GM08714 (cell line): Measurements from ENCODE around the gene EDAR.

Experiments used
- H3K4me3 ChIP-seq: fragments of 200-500 bp; sonication (Bioruptor generic); 2 replicates; pipeline ENCODE4 v1.5.1; 2014; ENCODE audit warnings: mild to moderate bottlenecking, low read length, inconsistent platforms
- ZNF274 ChIP-seq: IDR thresholded peaks from 2 replicates; pipeline ENCODE4 v1.6.1; 2012; ENCODE audit warnings: mild to moderate bottlenecking, low read depth, low read length

EDAR gene

DNA sequence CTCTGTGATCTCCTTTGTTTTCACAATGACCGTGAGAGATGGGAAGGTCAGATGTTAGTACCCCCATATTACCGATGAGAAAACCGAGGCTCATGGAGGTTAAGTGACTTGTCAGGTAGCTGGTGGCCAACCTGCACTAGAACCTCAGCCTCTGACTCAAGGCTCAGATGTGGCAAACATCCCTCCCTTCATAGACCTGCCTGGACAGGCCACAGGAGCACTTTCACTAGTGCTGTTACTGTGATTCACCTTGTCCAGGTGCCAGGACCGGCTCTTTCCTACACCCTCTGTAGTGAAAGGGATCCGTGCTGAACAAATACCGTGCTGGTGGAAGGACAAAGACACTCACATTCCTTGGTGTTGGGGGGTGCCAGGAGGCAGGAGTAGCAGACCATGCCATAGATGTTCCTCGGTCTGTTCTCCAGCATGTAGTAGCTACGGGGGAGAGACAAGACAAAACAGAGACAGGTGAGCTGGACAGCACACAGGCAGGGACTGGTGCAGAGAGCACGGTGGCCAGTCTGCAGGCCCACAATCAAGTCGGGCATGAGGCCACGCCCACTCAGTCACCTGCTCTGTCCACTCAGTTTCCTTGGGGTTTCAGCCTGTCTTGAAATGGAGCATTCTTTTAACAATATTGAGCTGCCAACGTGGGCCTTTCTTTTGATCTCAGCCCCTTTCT is 65.9 kb downstream of the EDAR start:
- H3K4me3 ChIP-seq = no peak overlapping the region
- TF ChIP-seq ZNF274 = no peak

DNA sequence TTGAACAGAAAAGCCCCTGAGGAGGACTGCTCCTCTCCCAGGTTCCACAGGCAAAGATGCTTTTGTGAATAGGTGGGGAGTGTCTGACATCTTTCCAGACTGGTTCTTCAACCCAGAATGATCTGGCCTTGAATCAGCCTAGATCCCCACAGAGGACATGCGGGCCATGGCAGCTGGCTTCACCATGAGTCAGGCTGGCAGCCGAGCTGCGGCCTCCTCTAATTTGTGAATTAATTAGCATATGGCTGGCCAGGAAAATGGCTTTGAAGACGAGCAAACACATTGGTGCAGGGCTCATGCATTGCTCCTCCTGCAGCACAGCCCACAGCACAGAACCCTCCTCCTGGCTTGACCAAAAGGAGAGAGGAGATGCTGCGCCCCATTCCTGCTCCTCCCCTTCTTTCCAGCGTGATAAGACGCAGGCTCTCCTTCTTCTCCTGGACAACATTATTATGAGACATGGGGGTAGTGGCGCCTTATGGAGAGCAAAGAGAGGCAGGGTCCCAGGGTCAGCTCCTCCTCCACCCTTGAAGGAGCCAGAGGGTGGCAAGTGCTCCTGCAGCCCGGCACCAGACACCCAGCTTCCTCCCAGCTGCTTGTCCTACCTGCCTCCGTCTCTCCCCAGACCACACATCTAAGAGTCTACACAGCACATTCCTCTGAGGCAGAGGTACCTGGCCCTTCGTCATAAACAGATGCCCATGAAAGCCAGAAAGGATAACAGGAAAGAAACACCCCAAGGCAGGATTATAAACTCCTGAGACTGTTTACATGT is 66.7 kb downstream of the EDAR start:
- TF ChIP-seq ZNF274 = no peak
- no peak overlapping the region for H3K4me3 ChIP-seq

DNA sequence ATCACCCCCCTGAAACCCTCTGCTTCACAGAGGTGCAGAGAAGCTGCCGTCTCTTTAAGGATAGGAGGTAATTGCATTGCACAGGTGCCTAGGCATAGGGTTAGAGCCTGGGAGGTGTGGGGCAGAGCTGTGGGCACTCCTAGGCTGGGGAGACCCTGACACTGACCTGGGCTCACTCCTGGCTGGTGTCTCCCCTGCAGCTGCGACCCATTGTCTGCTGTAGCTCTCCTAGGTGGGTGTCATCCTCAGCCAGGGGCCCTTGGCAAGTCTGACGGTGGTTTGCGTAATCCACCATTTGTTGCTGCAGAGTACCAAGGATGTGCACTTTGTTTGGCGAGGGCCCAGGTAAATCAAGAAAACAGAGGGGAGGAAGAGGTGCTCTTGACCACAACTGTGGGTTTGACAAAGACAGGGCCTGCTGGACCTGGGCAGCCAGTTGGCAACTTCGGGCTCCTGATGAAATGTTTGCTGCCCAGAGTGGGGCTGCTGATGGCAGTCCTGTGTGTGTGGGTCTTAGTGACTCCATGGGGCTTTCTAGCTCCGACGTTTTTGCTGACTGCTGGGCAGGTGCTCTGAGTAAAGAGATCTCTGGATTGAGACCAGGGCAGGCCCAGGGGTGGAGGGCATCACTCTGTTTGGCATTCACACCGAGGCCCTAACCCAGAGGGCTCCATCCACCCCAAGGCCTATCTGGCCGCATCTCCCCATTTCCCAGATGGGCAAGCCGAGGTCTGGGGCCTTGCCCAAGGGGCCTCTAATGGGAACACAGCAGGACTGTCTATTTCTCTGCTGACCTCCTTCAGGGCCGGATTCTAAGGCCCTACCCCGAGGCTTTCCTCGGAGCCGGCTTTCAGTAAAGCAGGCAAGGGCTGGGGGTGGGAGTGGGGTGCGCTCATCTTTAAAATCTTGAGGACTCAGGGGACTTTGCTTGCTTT is 67.7 kb downstream of the EDAR start:
- no peak overlapping the region for H3K4me3 ChIP-seq
- TF ChIP-seq ZNF274 = no peak

DNA sequence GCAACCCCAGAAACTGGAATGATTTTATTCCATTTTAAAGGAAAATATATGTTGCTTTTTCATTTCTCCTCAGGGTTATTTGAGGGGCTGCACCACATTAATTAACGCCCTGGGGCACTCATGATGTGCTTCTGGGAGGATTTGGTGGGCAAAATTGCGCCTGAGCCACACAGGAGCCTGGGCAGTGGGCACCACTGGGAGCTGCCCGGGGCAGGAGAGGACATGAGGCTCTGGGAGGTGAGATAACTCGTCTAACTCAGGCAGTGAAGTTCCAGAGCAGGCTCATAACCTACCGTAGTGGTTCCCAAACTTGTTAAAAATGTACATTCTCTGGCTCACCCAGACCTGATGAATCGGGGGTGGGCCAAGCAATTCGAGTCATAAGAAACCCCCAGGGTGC is 68.3 kb downstream of the EDAR start:
- TF ChIP-seq ZNF274 = no peak
- no peak overlapping the region for H3K4me3 ChIP-seq

DNA sequence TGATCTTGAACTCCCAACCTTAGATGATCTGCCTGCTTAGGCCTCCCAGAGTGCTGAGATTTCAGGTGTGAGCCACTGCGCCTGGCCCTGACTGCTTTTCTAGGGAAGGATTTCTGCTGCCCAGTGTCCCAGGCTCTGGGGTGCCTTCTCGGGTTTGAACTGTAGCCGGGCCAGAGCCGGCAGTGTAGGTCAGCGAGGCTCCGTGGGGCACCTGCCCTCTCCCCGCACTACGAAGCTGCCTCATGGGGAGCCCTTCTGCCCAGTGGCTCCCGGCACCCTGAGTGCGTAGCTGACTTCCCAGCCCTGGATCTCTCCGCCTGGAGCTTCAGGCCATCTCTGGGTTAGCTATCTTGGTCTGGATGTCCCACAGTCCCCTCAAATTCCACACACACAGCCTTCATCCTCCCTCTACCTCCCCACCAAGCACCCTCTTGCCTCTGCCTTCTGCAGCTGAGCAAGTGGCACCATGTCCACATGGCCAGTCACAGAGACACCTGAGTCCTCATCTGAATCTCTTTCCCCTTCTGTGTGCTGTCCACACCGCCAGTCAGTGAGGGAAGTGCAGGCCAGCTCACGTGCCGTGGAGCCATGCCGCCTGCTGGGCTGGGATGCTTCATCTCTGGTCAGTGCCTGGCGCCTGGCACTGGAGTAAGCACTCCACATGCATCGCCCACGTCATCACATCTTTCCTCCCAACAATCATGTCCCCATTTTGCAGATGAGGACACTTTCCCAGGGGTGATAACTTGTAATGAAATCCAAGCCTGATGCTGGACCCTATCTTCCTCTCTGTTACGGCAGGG is 69.2 kb downstream of the EDAR start:
- no peak overlapping the region for H3K4me3 ChIP-seq
- TF ChIP-seq ZNF274 = no peak

DNA sequence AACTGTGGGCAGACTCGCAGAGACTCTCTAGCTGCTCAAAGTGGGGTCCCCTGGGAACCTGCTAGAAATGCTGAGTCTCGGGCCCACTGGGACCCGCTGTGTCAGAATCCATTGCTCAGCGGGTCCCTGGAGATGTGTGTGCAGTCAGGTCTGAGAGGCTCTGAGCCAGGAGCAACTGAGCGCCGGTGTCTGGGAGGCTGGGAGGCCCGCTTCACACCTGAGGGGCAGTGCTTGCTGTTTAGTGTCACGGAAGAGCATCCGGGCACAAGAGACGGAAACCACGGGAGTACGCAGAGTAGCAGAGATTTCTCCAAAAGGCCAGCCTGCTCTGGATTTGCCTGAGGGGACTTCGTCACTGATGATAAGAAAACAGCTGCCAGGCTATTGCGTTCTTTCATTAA is 70.1 kb downstream of the EDAR start:
- no peak overlapping the region for H3K4me3 ChIP-seq
- TF ChIP-seq ZNF274 = no peak

DNA sequence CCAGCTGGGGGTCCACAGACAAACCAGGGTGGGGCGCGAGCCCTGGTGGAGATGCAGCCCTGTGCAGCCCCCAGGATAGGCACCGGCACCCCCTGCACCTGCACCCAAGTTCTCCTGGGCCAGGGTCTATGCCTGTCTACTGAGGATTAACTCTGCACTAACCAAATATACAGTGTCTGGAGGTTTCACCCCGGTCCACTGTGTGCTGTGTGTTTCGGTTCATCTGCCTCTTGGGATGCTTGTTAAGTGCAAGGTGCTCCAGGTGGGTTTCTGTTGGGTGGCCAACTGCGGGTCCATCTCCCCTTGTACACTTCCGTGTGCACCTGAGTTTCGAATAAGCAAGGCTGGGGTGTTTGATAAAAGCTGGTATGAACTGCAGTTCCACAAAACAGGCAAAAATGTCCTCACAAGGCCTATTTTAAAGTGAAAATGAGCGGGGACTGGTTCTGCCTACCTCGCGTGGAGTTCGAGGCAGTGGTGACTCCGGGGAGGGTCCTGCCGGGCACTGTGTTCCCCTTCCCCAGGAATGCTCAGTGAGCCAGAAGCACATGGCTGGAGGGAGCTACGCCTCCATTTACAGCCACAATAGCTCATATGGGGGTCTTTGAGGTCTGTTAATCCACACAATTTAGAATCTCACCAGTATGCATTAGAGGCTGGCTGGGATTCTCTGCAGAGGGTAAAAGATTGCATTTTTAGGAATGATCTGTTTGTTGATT is 70.7 kb downstream of the EDAR start:
- no peak for TF ChIP-seq ZNF274
- no peak overlapping the region for H3K4me3 ChIP-seq

DNA sequence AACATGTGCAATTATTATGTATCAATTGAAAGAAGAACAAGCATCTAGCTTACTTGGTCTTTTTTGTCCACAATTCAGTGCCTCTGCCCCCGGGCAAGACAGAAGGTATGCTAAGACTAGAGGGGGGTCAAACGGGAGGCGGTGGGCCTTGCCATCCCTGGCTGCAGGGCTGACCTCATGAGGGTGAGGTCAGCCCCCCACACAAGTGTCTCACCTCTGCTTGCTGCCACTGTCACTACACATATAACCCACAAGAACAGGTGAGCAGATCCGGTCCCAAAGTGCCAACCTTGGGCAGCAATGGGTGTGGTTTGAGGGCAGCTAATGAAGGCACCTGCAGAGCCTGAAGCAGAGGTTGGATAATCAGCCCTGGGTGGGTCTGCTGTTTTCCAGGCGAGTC is 71.5 kb downstream of the EDAR start:
- H3K4me3 ChIP-seq = no peak overlapping the region
- TF ChIP-seq ZNF274 = no peak

DNA sequence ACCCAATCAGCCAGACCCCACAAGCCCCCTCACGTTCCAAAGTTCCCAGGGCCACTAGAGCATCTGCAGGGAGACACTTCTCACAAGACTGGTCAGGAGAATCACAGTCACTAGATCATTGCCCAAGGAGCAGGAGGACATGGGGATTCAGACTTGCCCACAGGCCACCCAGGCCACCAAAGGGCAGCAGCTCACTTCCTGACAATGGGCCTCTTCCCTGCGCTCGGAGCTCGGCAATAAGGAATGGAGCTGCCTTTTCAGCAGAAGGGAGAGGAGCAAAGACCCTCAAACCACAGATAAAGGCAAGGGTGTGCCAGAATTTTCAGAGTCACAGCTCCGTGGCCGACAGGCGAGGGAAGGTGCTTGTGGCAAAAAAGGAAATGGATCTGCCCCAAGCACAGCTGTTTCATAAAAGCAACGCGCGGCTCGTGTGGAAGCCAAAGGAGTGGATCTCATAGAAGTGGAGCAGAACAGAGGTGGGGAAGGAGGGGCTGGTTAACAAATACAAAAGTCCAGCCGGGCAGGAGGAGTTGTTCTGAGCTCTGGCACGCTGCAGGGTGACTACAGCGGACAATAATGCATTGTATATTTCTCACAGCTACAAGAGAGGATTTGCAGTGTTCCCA is 72.1 kb downstream of the EDAR start:
- TF ChIP-seq ZNF274 = no peak

DNA sequence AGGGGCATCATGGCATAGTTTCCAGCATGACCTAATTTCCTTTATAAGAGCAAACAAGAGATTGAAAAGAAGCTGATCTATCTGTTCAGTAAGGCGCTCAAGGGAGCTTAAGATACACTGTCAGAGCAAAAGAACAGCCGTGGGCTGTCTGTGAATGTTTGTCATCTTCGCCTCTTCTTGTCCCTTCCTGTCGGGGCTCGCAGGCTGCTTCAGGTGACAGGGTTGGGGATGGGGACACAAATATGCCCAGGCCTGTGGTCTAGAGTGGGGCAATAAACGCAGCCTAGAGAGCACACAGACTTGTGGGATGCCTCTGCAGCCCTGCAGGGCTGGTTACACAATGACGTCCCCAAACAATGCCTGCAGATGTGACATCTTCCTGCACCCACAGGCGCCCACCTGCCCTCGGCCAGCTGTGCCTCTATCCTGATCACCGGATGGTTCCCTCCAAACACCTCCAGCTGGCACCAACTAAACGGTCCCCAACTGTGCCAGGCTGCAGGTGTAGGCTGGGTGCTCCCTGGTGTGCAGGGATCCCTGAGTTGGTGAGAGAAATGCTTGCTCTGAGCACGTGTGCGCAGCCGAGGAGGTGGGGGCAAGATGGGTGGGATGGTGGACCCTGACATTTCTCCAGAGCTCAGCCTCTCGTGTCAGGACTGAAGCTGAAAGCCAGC is 72.8 kb downstream of the EDAR start:
- H3K4me3 ChIP-seq = no peak overlapping the region
- TF ChIP-seq ZNF274 = no peak

More for the DNA sequence above, 72.1 kb downstream of the EDAR start:
- no peak overlapping the region for H3K4me3 ChIP-seq

DNA sequence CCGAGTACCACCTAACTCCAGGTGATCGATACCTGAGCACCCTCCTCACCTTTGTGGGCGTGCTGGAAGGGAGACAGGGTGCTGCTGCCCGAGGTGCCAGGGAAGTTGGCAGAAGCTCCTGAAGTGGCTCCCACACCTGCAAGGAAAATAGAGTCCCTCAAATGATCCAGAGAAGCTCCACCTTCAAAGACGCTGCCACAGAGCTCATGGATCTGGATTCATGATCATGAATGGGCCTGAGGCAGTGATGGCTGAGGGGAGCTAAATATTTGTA is 76.5 kb downstream of the EDAR start:
- TF ChIP-seq ZNF274 = no peak
- H3K4me3 ChIP-seq = no peak overlapping the region

DNA sequence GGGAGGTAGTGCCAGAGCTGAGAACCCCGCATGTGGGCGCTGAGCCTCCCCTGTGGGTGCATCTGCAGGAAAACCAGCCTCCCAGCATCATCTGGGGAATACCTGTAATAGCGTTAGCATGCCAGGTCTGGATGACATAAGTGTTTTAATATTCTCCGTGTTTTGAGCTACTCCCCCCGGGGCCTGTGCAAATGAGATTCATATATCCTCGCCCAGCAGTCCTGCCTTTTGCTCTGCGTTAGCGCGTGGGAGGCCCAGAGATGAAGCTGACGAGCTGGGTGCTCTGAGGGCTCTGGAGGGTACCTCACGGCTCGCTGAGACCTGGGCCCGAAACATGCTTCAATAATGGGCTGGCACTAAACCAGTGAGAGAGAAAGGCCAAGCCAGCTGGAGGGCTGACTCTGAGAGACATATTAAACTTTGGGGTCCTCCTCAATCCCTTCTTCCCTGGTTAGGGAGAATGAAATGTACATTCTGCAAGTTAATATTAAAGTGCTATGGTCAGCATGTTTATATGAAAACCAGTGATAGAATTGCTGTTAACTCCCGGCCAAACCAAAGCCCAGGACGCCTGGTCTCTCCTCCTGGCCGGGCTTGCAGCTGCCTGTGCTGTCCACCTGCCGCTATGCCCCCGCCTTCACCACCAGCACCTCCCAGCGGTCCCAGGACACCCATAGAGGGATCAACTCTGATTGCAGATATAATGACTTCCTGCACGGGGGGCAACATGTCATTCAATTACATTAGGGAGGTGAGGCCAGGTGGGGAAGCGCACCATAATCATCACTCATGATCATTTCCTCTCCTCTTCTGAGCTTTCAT is 77.0 kb downstream of the EDAR start:
- TF ChIP-seq ZNF274 = no peak
- no peak overlapping the region for H3K4me3 ChIP-seq
